NCI-H1105 treated with DMSO at 0.1 percent for 48 hours (cell line): ENCODE results near the gene LRRC1.

Source experiments
- DNase-seq: peaks from one replicate; lab custom pipeline; 2025; lab: John Stamatoyannopoulos, UW

LRRC1 gene

DNA sequence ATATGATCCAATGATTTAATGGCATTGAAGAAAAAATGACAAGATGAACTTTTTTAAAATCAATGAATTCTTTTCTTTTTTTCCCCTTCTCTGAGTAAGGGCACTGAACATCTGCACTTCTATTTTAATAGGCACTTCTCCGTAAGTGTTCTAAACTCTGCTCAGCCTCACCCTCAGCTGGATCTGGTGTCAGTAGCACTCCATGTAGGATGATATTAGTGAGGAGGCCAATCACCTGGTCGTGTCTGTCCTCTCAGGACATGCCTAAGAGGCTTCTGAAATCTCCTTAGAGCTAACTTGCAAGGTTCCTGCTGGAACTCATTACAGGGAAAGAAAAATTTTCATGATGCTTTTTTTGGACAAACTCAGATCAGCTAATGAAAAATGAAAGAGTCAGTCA, 167.8 kb downstream of the LRRC1 start:
- DNase-seq, result no peak

DNA sequence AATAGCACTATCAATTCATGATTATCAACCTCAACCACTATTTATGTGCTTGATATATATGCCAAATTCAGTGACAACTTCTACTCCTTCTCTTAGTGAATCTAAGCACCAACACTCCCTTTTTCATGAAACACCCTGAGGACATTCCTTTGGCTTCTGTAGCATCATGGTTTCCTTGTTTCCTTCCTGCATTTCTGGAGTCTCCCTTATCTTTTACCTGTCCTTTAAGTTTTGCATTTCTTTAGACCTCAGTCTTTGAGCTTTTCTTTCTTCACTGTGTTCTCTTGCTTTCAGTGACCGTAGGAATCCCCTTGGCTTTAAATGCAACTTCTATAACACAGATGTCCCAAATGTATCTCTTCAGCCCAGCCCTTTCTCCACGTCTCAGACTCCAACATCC, 172.6 kb downstream of the LRRC1 start:
- no peak for DNase-seq
